ENCODE data around the gene ST6GALNAC4.

ST6GALNAC4 gene

GRCh38 chr9:127950513-127951289, 33.9 kb upstream of the ST6GALNAC4 start:
- TF ChIP-seq ZFHX2 (tag by site-specific recombination; conservative IDR thresholded peaks at IDR 0.05), result peak; percentile 42
- TF ChIP-seq, protein P1, sequence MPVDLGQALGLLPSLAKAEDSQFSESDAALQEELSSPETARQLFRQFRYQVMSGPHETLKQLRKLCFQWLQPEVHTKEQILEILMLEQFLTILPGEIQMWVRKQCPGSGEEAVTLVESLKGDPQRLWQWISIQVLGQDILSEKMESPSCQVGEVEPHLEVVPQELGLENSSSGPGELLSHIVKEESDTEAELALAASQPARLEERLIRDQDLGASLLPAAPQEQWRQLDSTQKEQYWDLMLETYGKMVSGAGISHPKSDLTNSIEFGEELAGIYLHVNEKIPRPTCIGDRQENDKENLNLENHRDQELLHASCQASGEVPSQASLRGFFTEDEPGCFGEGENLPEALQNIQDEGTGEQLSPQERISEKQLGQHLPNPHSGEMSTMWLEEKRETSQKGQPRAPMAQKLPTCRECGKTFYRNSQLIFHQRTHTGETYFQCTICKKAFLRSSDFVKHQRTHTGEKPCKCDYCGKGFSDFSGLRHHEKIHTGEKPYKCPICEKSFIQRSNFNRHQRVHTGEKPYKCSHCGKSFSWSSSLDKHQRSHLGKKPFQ (tag by site-specific recombination; IDR thresholded peaks at IDR 0.05), result no peak
- TF ChIP-seq ZNF518A (tag by site-specific recombination; conservative IDR thresholded peaks at IDR 0.05; ENCODE audit: low read depth), result no peak
- TF ChIP-seq ZNF558 (tag by site-specific recombination; IDR thresholded peaks at IDR 0.05), result no peak
- no peaks in the 10 kb centered on the region for H3K9me3 ChIP-seq (ENCODE audit: control insufficient read depth, insufficient read depth, low read depth, low read length)
- H3K4me3 ChIP-seq (ENCODE audit: low read depth, low read length), result no peak overlapping the region
- H3K4me1 ChIP-seq (ENCODE audit: control insufficient read depth, insufficient read depth, low read length), result peaks cover 5% of the 10 kb centered on the region
- POLR2A ChIA-PET, result no interaction called here
- H3K27ac ChIP-seq (ENCODE audit: extremely low read depth, low read depth, low read length), result no peak overlapping the region
- CTCF ChIA-PET, result interaction anchor here (0.7 to 2.1 kb wide), 4 partner anchors 8 to 112 kb away, joined by 3 to 9 read pairs (median 6); no protein-coding TSS in a partner anchor
- peaks cover 0 to under 1% of the 10 kb centered on the region in 2 experiments; a peak in 1 of 3 replicates for H3K36me3 ChIP-seq (ENCODE audit: control insufficient read depth in 2 of 2, insufficient read depth in 1 of 2, low read length in 2 of 2)

GRCh38 chr9:127949827-127950512, 33.1 kb upstream of the ST6GALNAC4 start:
- Histone ChIP-seq H3K4me3 (ENCODE audit: low read depth, low read length) (no peak overlapping the region), H3K36me3 (ENCODE audit: control insufficient read depth in 2 of 2, insufficient read depth in 1 of 2, low read length in 2 of 2) (peaks cover 0 to 8% of the 10 kb centered on the region in 2 experiments; a peak in 1 of 3 replicates), H3K4me1 (ENCODE audit: control insufficient read depth, insufficient read depth, low read length) (no peaks in the 10 kb centered on the region), H3K27ac (ENCODE audit: extremely low read depth, low read depth, low read length) (no peak overlapping the region), H3K9me3 (ENCODE audit: control insufficient read depth, insufficient read depth, low read depth, low read length) (no peaks in the 10 kb centered on the region)
- CTCF ChIA-PET, result interaction anchor here (1.4 to 2.1 kb wide), 4 partner anchors 9 to 168 kb away, joined by 4 to 9 read pairs (median 6); no protein-coding TSS in a partner anchor
- POLR2A ChIA-PET, result interaction anchor here (1.3 kb wide), 1 partner anchor 85 kb away, joined by 3 read pairs; no protein-coding TSS in a partner anchor
- TF ChIP-seq ZFP41 (tag by site-specific recombination; IDR thresholded peaks at IDR 0.05; ENCODE audit: borderline replicate concordance) (no peak), OSR2 (tag by site-specific recombination; IDR thresholded peaks at IDR 0.05) (no peak)

GRCh38 chr9:127947841-127948710, 31.2 kb upstream of the ST6GALNAC4 start:
- ChIA-PET POLR2A (no interaction called here), CTCF (interaction anchor here (1.7 to 1.8 kb wide), 2 partner anchors 12 to 169 kb away, joined by 6 to 9 read pairs; no protein-coding TSS in a partner anchor)
- Histone ChIP-seq H3K4me1 (ENCODE audit: control insufficient read depth, insufficient read depth, low read length) (peaks cover 3% of the 10 kb centered on the region; the same call in 1 of the 2 replicates), H3K9me3 (ENCODE audit: control insufficient read depth, insufficient read depth, low read depth, low read length) (no peaks in the 10 kb centered on the region), H3K27ac (ENCODE audit: extremely low read depth, low read depth, low read length) (no peak overlapping the region), H3K4me3 (ENCODE audit: low read depth, low read length) (no peak overlapping the region), H3K36me3 (ENCODE audit: control insufficient read depth in 2 of 2, insufficient read depth in 1 of 2, low read length in 2 of 2) (peaks cover 0 to 24% of the 10 kb centered on the region in 2 experiments; a peak in 1 of 3 replicates)
- TF ChIP-seq ZFHX2 (tag by site-specific recombination; conservative IDR thresholded peaks at IDR 0.05), result no peak
- no peak for TF ChIP-seq SCRT2 (tag by site-specific recombination; IDR thresholded peaks at IDR 0.05)
- TF ChIP-seq ZBTB8A (tag by site-specific recombination; IDR thresholded peaks at IDR 0.05), result no peak
- TF ChIP-seq PRDM10 (tag by site-specific recombination; IDR thresholded peaks at IDR 0.05), result peak; percentile 99
- no peak for TF ChIP-seq ZEB2 (tag by site-specific recombination; IDR thresholded peaks at IDR 0.05)
- TF ChIP-seq MEIS1 (CRISPR knock-in tag; IDR thresholded peaks at IDR 0.05; ENCODE audit: borderline replicate concordance), result no peak
- 0 out of 2 replicates have a peak, but pooled peaks have one; percentile 15 for TF ChIP-seq GLIS2 (tag by site-specific recombination; IDR thresholded peaks at IDR 0.05)
- TF ChIP-seq ZNF621 (tag by site-specific recombination; IDR thresholded peaks at IDR 0.05), result no peak
- TF ChIP-seq ZBTB48 (tag by site-specific recombination; IDR thresholded peaks at IDR 0.05), result 0 out of 2 replicates have a peak, but pooled peaks have one; percentile 15
- no peak for TF ChIP-seq ZNF341 (tag by site-specific recombination; IDR thresholded peaks at IDR 0.05; ENCODE audit: low read depth)
- TF ChIP-seq ZSCAN30 (tag by site-specific recombination; IDR thresholded peaks at IDR 0.05), result no peak
